ENCODE measurements around the gene DUT.

Gene DUT

GRCh38 chr15:48366584-48367312 lies 35.5 kb downstream of the DUT start:
- FAIRE-seq: no peak
- no peak for DNase-seq (ENCODE audit: extremely low spot score, insufficient read length, low read depth)

DNA sequence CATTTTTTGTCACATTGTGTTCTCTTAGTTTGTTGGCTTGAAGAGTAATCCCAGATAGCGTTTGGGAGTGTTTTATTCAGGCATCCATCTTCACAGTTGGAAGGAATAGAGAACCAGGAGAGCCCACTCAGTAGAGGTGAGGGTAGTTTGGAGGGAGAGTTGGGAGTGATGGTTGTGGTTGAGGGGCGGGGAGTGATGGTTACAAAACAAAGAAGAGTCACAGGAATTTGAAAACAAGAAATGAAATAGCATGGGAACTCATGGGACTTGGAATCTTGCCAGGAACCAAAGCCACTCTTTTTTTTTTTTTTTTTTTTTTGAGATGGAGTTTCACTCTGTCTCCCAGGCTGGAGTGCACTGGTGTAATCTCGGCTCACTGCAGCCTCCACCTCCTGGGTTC lies 36.3 kb downstream of the DUT start:
- FAIRE-seq: no peak
- DNase-seq (ENCODE audit: extremely low spot score, insufficient read length, low read depth): no peak

- FAIRE-seq (no peak), DNase-seq (ENCODE audit: extremely low spot score, insufficient read length, low read depth) (no peak)
These were observed 39.2 kb downstream of the DUT start for GRCh38 chr15:48370460-48370859.

DNA sequence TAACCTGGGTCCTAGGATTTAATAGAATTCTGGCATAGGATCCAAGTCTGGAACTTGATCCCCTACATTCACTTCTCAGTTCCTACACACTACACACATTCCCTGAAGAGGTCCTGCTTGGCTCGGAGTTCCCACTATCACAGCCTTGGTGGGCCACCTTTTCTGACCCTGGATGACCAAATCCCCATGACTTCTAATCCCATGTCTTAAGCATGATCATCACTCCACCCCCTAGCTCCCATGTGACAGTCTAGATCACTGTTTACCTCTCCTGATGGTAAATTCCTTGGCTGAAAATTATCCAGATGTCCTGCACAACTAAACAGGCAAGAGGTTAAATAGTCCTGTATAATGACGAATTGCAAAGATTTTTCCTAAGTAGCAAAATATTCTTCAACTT lies 40.3 kb downstream of the DUT start:
- FAIRE-seq: no peak
- no peak for DNase-seq (ENCODE audit: extremely low spot score, insufficient read length, low read depth)

DNA sequence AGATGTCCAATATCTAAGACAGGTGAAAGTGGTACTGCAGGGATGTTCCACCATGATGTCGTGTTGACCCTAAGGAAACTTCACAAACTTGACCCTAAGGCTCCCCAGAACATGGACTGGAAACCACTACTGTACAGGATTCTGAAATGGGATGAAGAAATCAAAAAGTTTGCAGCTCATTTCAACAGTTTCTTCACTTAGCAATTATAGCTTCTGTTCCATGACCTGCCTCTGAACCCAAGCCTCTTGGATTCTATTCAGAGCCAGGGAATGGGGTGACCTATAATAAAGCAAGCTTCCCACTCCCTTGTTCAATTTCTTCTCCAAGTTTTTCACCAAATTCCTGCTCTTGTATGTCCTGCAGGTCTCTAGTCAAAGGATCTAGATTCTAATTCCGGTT lies 40.7 kb downstream of the DUT start:
- DNase-seq (ENCODE audit: extremely low spot score, insufficient read length, low read depth) (no peak), FAIRE-seq (no peak)

DNA sequence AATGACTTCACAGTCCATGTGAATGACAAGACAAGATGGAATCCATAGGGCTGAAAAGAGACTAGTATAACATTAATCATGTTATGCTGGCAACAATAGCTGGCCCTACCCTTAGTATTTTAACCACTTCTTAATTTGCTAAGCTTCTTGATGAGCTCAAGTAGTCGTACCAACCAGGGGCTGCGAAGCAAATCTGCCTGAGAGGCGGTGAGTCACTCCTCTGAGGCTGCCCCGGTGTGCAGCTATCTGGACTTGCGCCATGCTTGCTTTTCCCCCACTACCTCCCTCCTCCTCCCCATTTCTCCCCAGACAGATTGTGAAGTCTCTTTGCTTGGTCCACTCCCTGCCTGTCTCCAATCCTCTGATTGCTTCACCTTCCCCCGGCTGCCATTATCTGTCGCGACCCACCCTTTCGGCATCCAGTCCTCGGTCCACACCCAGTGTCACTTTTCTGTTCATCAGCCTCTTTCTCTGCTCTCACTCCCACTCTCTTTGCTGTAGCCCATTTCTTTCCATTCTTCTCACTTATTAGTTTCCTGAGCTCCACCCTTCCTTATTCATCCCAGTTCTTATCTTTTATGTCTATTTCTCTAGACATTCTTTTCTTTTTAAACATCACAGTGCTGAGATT lies 42.7 kb downstream of the DUT start:
- no peak for DNase-seq (ENCODE audit: extremely low spot score, insufficient read length, low read depth)
- FAIRE-seq: no peak

DNA sequence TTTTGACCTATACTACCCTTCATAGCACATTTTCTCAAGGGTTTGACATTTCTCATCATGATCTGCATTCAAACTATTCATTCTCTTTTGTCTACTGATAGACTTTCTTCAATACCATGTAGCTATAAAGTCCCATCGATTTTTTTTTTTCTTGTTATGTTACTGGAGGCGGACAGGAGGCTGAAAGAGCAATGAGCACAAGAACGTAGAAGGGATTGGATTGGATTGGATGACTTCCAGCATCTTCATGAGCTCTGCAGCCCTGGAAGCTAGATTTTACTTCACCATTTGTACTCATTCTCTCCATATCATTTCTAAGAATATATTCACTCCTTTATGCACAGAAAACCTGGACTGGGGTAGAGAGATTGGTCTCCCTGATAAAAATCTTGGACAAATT lies 43.2 kb downstream of the DUT start:
- no peak for FAIRE-seq
- no peak for DNase-seq (ENCODE audit: extremely low spot score, insufficient read length, low read depth)

GRCh38 chr15:48375767-48376166 lies 44.5 kb downstream of the DUT start:
- no peak for FAIRE-seq
- no peak for DNase-seq (ENCODE audit: extremely low spot score, insufficient read length, low read depth)

GRCh38 chr15:48380198-48380597 lies 49.0 kb downstream of the DUT start:
- no peak for FAIRE-seq
- DNase-seq (ENCODE audit: extremely low spot score, insufficient read length, low read depth): no peak

DNA sequence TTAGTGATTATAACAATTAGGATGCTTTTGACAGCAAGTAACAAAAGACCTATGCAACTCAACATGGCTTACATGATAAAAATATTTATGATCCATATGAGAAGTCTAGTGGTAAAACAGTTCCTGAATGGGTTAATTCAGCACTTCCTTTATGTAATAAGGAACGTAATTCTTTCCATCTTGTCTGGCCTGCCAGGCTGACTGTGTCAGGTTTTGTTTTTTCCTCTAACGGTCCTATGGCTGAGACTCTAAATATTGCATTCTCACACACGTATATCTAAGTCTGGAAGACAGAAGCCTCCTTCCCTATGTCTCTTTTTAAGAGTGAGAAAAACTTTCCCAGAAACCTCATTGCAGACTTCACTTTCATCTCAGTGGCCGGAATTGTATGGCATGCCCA lies 50.6 kb downstream of the DUT start:
- FAIRE-seq (no peak), DNase-seq (ENCODE audit: extremely low spot score, insufficient read length, low read depth) (no peak)

- no peak for DNase-seq (ENCODE audit: extremely low spot score, insufficient read length, low read depth)
These were observed 51.8 kb downstream of the DUT start for GRCh38 chr15:48383031-48383430.

GRCh38 chr15:48384616-48385015 lies 53.4 kb downstream of the DUT start:
- no peak for DNase-seq (ENCODE audit: extremely low spot score, insufficient read length, low read depth)
- FAIRE-seq: no peak

More at GRCh38 chr15:48383031-48383430, 51.8 kb downstream of the DUT start:
- no peak for FAIRE-seq

- FAIRE-seq (no peak), DNase-seq (ENCODE audit: extremely low spot score, insufficient read length, low read depth) (no peak)
These were observed 54.0 kb downstream of the DUT start for GRCh38 chr15:48385031-48385830.

DNA sequence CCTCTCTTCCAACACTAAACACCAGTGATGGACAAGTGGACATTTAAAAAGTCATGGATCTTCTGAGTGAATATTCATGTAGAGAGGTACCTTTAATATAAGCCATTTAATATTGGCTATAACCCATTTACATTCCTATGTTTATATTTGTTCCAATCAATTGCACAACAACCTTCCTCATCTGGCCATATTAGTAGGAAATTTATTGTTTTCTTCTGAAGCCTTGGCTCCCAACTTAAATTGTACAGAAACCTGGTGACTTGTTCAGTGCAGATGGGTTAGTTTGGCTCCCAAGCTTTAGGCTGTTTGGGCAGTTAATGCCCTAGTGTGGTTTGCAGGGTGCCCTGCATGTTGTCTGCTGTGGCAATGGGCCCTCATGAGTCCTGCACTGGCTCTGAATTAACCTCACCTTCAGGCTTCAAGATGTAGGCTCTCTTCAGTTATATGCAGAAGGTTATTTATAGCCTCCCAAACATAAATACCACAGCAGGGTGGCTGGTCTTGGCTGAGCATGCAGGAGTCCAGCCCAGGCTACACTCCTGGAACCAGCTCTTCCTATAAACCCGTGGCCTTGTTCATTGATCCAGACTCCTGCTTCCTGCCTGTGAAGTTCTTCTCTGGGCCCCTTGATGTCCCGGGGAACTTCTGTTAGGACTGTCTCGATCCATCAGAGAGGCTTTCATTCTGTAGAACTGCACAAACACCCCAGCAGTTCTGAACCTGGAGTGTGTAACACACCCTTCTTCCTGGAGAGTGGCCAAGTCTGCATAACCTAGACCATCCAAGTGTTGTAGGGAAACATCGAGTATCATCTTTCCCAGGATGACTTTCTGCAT lies 57.0 kb downstream of the DUT start:
- DNase-seq (ENCODE audit: extremely low spot score, insufficient read length, low read depth) (no peak), FAIRE-seq (no peak)

DNA sequence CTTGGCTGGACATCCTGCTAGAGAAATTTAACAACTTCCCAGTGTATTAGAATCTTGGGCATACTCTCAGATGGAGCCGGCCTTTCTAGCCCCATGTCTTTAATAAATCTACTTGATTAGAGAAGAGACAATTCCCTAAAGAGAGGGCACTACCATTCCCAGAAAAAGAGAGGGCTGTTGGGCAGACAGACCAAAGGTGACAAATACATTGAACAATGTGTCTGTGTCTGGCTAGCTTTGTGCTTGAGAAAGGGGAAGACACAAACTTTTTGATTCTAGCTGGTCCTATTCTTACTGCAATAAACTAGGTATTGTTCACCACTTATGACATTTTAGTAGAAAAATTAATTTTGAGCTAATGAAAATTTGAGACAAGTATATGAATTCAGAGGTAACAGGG lies 57.7 kb downstream of the DUT start:
- FAIRE-seq: no peak
- no peak for DNase-seq (ENCODE audit: extremely low spot score, insufficient read length, low read depth)

DNA sequence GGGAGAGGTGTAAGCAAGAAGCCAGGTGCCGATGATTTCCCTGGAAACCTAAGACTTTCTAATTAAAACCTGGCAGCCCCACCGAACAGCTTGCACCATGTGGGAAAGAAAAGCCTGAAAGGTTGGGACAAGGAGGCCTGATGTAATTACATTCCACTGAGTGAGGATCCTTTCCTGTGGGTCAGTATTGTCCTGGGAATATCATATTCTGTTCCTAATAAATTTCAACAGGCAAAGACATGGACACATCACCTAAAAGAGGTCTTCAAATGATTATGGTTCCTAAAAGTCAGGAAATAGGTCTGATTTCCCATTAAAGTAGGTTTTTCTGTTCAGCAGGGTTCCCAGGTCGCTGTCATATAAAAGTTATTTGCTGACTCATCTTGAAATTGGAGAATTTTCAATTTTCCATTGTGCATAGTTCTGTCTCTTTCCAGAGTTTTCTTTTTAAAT lies 58.5 kb downstream of the DUT start:
- FAIRE-seq (no peak), DNase-seq (ENCODE audit: extremely low spot score, insufficient read length, low read depth) (no peak)

GRCh38 chr15:48391950-48392349 lies 60.7 kb downstream of the DUT start:
- no peak for FAIRE-seq

DNA sequence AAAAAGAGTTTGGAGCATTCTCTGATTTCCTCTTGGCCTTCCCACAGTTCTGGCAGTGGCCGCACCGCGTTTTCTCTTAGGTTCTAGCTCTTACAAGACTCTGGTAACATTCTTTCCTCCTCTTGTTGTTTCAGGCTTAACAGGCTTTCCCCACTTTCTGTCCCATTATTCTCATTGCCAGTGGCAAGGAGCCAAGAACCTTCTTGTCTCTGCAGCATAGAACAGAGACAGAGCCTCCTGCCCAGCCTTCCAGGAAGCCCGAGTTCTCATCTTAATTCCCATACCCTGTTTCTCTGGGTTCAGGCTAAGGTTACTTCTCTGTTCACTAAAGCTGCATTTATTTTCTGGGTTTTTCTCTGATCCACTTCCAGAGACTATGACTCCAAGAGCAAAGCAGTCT lies 61.1 kb downstream of the DUT start:
- no peak for DNase-seq (ENCODE audit: extremely low spot score, insufficient read length, low read depth)
- no peak for FAIRE-seq

More at GRCh38 chr15:48391950-48392349, 60.7 kb downstream of the DUT start:
- DNase-seq (ENCODE audit: extremely low spot score, insufficient read length, low read depth): no peak
